Mesendoderm (in vitro differentiated cells): ENCODE data around the gene WDR45B.
A peak's percentile ranks its signal among the peaks of the same experiment; 100 is the strongest.

Source experiments
- DNase-seq: peaks from one replicate; pipeline ENCODE4 v3.0.0; 2013
- H2AK5ac ChIP-seq: 2 replicates; pipeline ENCODE4 v1.6.1; 2013; ENCODE audit warnings: low read length, inconsistent platforms
- H2BK120ac ChIP-seq: 2 replicates; pipeline ENCODE4 v1.6.1; 2013; ENCODE audit warnings: low read depth, mild to moderate bottlenecking, low read length, moderate library complexity, mixed read lengths
- H2BK15ac ChIP-seq: replicated peaks from 2 replicates; pipeline ENCODE4 v1.6.1; 2013; ENCODE audit warnings: low read depth, mild to moderate bottlenecking, moderate library complexity
- H2BK5ac ChIP-seq: 2 replicates; pipeline ENCODE4 v1.6.1; 2013; ENCODE audit warnings: low read length, inconsistent platforms
- H3K18ac ChIP-seq: 2 replicates; pipeline ENCODE4 v1.6.1; 2013; ENCODE audit warnings: mild to moderate bottlenecking, low read length, mixed read lengths
- H3K23ac ChIP-seq: one replicate; pipeline ENCODE4 v1.6.1; 2013; ENCODE audit warnings: low read length
- H3K27ac ChIP-seq: 2 replicates; pipeline ENCODE4 v1.5.1; 2013; ENCODE audit warnings: low read depth, mild to moderate bottlenecking, inconsistent platforms, low read length, moderate library complexity
- H3K27me3 ChIP-seq: 2 replicates; pipeline ENCODE4 v1.6.1; 2013; ENCODE audit warnings: low read length, control low read depth, mild to moderate bottlenecking, inconsistent platforms; ENCODE audit not compliant: insufficient read depth, poor library complexity
- H3K36me3 ChIP-seq: 2 replicates; pipeline ENCODE4 v1.6.1; 2013; ENCODE audit warnings: low read length, inconsistent platforms; ENCODE audit not compliant: control insufficient read depth, insufficient read depth
- H3K4ac ChIP-seq: one replicate; pipeline ENCODE4 v1.6.1; 2013; ENCODE audit warnings: low read depth, mild to moderate bottlenecking, low read length, moderate library complexity
- H3K4me1 ChIP-seq: 2 replicates; pipeline ENCODE4 v1.6.1; 2013; ENCODE audit warnings: low read depth, low read length, inconsistent platforms; ENCODE audit not compliant: control insufficient read depth
- H3K4me2 ChIP-seq: 2 replicates; pipeline ENCODE4 v1.6.1; 2013; ENCODE audit warnings: low read length
- H3K4me3 ChIP-seq: 2 replicates; pipeline ENCODE4 v1.5.1; 2013; ENCODE audit warnings: mild to moderate bottlenecking, low read length
- H3K56ac ChIP-seq: one replicate; pipeline ENCODE4 v1.6.1; 2013; ENCODE audit warnings: low read length
- H3K79me1 ChIP-seq: 2 replicates; pipeline ENCODE4 v1.6.1; 2013; ENCODE audit warnings: low read length, inconsistent platforms
- H3K79me2 ChIP-seq: 2 replicates; pipeline ENCODE4 v1.6.1; 2013; ENCODE audit warnings: mild to moderate bottlenecking, low read length; ENCODE audit not compliant: control insufficient read depth, insufficient read depth
- H3K9ac ChIP-seq: 2 replicates; pipeline ENCODE4 v1.6.1; 2013; ENCODE audit warnings: low read length, inconsistent platforms
- H4K5ac ChIP-seq: one replicate; pipeline ENCODE4 v1.6.1; 2013; ENCODE audit warnings: low read length
- H4K8ac ChIP-seq: one replicate; pipeline ENCODE4 v1.6.1; 2013; ENCODE audit warnings: low read depth, mild to moderate bottlenecking, control low read depth, low read length, moderate library complexity
- WGBS: extraction: QIAGEN DNeasy Blood & Tissue Kit; methylation state at CpG from one replicate; pipeline ENCODE4 v1.1.7; 2013; ENCODE audit warnings: low lambda C conversion rate, missing lambda C conversion rate; ENCODE audit not compliant: insufficient coverage; ENCODE audit errors: extremely low coverage; 5-methylcytosine and 5-hydroxymethylcytosine counted together

The WDR45B gene

DNA sequence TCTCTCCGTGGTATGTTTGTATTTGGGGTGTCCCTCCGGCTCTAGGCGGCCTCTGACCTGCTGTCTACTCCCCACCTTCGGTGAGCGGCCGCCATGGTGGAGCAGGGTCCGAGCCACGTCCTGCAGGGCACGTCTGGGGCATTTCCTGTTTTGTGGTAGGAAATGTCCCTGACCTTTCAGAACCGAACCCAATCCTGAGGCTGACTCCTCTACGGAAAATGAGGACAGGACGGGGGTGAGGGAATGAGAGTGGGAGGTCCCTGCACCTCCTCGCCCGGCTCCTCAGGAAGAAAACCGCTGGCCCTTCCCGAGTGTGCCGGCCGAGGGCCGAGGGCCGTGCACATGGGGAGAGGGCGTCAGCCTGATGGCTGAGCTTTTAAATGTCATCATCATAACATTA is 45.8 kb downstream of the WDR45B start:
- no peak overlapping the region for H3K4me3 ChIP-seq
- peaks cover 13% of the 10 kb centered on the region for H3K36me3 ChIP-seq
- H3K9ac ChIP-seq, result no peak overlapping the region

DNA sequence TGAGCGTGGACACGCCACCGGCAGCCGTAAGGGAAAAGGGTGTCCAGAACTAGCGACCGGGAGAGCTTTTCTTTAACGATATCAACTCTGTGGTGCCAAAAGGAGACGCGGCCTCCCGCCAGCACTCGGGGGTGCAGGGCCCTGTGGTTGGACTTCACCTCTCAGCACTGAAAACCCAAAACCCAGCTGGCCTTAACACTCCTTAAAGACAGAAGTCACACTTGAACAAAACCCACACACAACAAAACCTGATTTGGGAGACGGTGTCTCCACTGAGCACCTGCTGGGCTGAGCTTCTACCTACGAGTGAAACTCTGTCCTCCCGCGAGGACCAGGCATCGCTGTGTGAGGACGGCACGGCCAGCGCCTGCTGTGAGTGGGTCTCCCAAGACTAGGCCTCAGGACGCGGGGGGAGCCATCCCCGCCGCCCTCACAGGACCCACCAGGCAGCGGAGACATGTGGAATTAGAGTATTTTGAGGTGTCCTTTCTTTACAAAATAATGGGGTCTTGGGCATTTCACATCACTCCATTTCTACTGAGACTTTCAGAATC is 46.7 kb downstream of the WDR45B start:
- H3K4me2 ChIP-seq, result no peak overlapping the region
- no peak overlapping the region for H2BK120ac ChIP-seq
- no peaks in the 10 kb centered on the region for H3K4me1 ChIP-seq
- WGBS, result no CpG with 5 or more reads among the region's 24 CpGs
- no peak overlapping the region for H3K27ac ChIP-seq
- H3K27me3 ChIP-seq, result no peaks in the 10 kb centered on the region
- H3K4me3 ChIP-seq, result no peak overlapping the region
- H4K8ac ChIP-seq, result no peak overlapping the region
- no peak overlapping the region for H3K4ac ChIP-seq
- H3K23ac ChIP-seq, result no peak overlapping the region
- peaks cover 14% of the 10 kb centered on the region for H3K36me3 ChIP-seq
- H3K9ac ChIP-seq, result no peak overlapping the region
- no peaks in the 10 kb centered on the region for H3K79me2 ChIP-seq
- H2AK5ac ChIP-seq, result no peak overlapping the region
- no peak overlapping the region for H2BK5ac ChIP-seq
- H3K56ac ChIP-seq, result no peak overlapping the region
- H4K5ac ChIP-seq, result no peak overlapping the region
- no peak overlapping the region for H3K18ac ChIP-seq
- H2BK15ac ChIP-seq, result no peak overlapping the region
- DNase-seq, result no peak
- peaks cover 5% of the 10 kb centered on the region for H3K79me1 ChIP-seq

More for the DNA sequence above, 45.8 kb downstream of the WDR45B start:
- Histone ChIP-seq H3K4me1 (no peaks in the 10 kb centered on the region), H3K27ac (no peak overlapping the region), H3K79me1 (peaks cover 5% of the 10 kb centered on the region), H4K8ac (no peak overlapping the region), H3K27me3 (no peaks in the 10 kb centered on the region), H3K18ac (no peak overlapping the region), H3K79me2 (no peaks in the 10 kb centered on the region), H3K23ac (no peak overlapping the region), H3K56ac (no peak overlapping the region), H4K5ac (no peak overlapping the region), H3K4ac (no peak overlapping the region), H2AK5ac (no peak overlapping the region), H2BK120ac (no peak overlapping the region), H3K4me2 (no peak overlapping the region), H2BK5ac (no peak overlapping the region), H2BK15ac (no peak overlapping the region)
- WGBS, result no CpG with 5 or more reads among the region's 21 CpGs
- peak; percentile 24 for DNase-seq

DNA sequence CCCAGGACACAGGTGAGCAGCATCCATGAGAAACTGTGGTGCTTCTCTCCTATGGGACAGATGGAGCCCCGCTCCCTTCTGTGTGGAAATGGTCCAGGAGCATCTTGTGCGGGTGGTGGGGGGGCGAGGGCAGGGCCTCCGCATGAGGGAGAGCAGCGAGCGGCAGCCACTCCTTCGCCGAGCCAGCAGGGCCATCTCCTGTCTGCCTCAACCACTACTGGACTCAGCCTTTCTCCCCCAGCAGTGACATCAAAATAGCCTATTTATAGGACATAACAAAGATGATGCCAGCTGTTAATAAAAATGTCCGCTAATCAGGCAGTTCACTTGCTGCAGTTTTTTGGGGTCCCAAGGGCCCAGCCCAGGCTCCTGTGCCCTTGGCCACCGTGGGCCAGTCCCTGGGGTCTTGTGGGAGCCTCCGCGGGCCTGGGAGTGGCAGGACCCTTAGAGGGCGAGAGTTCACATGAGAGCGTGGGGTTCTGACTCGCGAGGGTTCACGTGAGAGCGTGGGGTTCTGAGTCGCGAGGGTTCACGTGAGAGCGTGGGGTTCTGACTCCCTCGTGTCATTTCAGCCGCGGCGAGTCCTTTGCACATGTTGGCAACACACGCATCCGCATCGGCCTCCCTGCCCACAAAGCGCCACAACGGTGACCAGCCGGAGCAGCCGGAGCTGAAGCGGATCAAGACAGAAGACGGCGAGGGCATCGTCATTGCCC is 47.4 kb downstream of the WDR45B start:
- Histone ChIP-seq H3K23ac (no peak overlapping the region), H3K4me2 (no peak overlapping the region), H2AK5ac (no peak overlapping the region), H3K79me2 (no peaks in the 10 kb centered on the region), H3K79me1 (peaks cover 5% of the 10 kb centered on the region), H3K56ac (no peak overlapping the region), H2BK5ac (no peak overlapping the region), H3K4me3 (no peak overlapping the region), H3K36me3 (peaks cover 14% of the 10 kb centered on the region), H3K9ac (no peak overlapping the region), H3K27ac (no peak overlapping the region), H3K4me1 (no peaks in the 10 kb centered on the region), H2BK15ac (no peak overlapping the region), H3K4ac (no peak overlapping the region), H2BK120ac (no peak overlapping the region), H4K5ac (no peak overlapping the region), H3K27me3 (no peaks in the 10 kb centered on the region), H3K18ac (no peak overlapping the region), H4K8ac (no peak overlapping the region)
- DNase-seq, result no peak
- no CpG with 5 or more reads among the region's 37 CpGs for WGBS

DNA sequence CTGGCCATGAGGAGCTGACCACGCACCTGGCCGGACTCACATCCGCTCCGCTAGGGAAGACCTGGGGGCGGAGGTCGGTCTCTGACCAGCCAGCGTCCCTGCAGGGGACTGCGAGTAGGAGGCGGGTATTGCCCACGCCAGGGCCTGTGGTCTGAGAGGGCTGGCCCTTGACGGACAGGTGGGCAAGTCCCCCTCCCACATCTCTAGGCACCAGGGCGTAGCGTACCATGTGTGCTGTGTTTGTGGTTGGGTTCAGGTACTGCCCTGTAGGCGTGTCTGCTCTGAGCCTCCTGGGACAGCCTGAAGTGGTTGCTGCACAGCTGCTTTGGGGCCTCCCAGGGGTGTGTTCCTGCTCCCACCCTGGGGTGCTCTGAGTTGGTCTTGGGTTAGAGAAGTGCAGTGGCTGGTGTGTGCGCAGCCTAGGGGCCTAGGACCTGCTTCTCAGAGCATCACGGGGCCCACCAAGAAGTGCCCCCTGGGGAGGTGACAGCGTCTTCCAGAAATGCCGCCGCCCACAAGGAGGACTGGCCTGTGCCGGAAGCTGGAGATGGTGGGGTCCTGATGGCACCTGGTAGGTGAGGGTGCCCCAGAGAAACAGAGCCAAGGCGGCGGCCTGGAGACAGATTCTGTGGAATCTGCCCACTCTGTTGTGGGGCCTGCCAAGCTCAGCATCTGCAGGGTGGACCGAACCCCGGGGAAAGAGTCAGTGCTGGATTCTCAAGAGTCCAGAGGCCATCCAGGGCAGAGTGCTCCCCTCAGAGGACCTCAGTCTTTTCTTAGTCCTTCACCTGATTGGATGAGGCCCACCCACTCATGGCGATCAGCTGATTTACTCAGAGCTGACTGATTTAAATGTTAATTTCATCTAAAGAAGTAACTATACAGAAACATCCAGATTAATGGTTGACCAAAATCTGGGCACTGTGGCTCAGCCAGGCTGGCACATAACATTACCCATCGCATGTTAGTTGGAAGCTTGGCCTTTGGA is 48.3 kb downstream of the WDR45B start:
- no peaks in the 10 kb centered on the region for H3K4me1 ChIP-seq
- H3K4me3 ChIP-seq, result no peak overlapping the region
- no peak overlapping the region for H2BK15ac ChIP-seq
- no CpG with 5 or more reads among the region's 26 CpGs for WGBS
- DNase-seq, result no peak
- H2AK5ac ChIP-seq, result no peak overlapping the region
- no peak overlapping the region for H3K18ac ChIP-seq
- no peaks in the 10 kb centered on the region for H3K79me2 ChIP-seq
- H3K27ac ChIP-seq, result no peak overlapping the region
- no peak overlapping the region for H3K56ac ChIP-seq
- no peak overlapping the region for H4K5ac ChIP-seq
- peaks cover 5% of the 10 kb centered on the region for H3K79me1 ChIP-seq
- H3K27me3 ChIP-seq, result no peaks in the 10 kb centered on the region
- no peak overlapping the region for H3K4ac ChIP-seq
- H4K8ac ChIP-seq, result no peak overlapping the region
- H3K9ac ChIP-seq, result no peak overlapping the region
- H2BK120ac ChIP-seq, result no peak overlapping the region
- H3K36me3 ChIP-seq, result peaks cover 11% of the 10 kb centered on the region
- H2BK5ac ChIP-seq, result no peak overlapping the region
- H3K4me2 ChIP-seq, result no peak overlapping the region
- H3K23ac ChIP-seq, result no peak overlapping the region

DNA sequence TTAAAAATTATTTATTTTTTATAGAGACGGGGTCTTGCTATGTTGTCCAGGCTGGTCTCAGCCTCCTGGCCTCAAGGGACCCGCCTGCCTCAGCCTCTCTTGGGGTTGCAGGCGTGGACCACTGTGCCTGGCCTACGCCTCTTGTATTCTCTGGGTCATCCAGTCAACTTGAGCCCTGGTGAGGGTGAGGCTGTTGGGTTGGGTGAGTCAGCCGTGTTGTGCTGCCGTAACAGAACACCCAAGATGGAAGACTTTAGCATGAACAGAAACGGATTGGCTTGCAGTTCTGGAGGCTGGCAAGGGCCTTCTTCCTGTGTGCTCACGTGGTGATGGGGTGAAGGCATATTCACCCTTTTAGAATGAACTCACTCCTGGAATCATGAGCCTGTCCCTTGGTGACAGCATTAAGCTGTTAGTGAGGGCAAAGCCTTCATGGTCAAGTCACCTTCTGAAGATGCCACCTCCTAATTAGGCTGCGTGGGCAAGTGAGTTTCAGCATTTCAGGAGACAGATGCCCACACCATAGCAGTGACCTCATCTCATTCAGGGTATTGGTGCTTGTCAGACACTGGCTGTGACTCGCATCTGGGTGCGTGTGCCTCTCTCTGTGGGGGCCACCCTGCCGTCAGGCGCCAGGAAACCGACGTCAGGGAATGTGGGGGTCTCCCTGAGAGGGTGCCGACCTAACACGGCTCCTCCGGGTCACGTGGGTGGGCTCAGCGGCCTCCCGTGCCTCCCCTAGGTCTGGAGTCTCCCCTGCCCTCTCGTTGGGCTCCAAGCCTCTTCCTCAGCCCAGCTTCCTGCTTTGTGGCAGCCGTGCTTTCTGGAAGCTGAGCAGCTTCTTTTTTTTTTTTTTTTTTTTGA is 49.8 kb downstream of the WDR45B start:
- H3K4me1 ChIP-seq, result peaks cover 2% of the 10 kb centered on the region
- H2BK120ac ChIP-seq, result no peak overlapping the region
- no CpG with 5 or more reads among the region's 23 CpGs for WGBS
- H4K8ac ChIP-seq, result no peak overlapping the region
- no peak overlapping the region for H3K4me3 ChIP-seq
- H2BK5ac ChIP-seq, result no peak overlapping the region
- no peak overlapping the region for H2BK15ac ChIP-seq
- H3K18ac ChIP-seq, result no peak overlapping the region
- H3K79me1 ChIP-seq, result peaks cover 10% of the 10 kb centered on the region
- peaks cover 4% of the 10 kb centered on the region for H3K79me2 ChIP-seq
- H3K23ac ChIP-seq, result no peak overlapping the region
- H3K9ac ChIP-seq, result no peak overlapping the region
- H3K27ac ChIP-seq, result no peak overlapping the region
- H3K4me2 ChIP-seq, result no peak overlapping the region
- no peak for DNase-seq
- no peak overlapping the region for H3K4ac ChIP-seq
- H3K27me3 ChIP-seq, result no peaks in the 10 kb centered on the region
- H4K5ac ChIP-seq, result no peak overlapping the region
- no peak overlapping the region for H2AK5ac ChIP-seq
- no peak overlapping the region for H3K56ac ChIP-seq
- peaks cover 5% of the 10 kb centered on the region for H3K36me3 ChIP-seq
